ENCODE results near the gene IGFL1.
"Not testable (repeated sequence)": the region's sequence is repeated elsewhere in the genome, so short reads cannot be mapped to it uniquely, and the experiment has no call there.

IGFL1 gene

DNA sequence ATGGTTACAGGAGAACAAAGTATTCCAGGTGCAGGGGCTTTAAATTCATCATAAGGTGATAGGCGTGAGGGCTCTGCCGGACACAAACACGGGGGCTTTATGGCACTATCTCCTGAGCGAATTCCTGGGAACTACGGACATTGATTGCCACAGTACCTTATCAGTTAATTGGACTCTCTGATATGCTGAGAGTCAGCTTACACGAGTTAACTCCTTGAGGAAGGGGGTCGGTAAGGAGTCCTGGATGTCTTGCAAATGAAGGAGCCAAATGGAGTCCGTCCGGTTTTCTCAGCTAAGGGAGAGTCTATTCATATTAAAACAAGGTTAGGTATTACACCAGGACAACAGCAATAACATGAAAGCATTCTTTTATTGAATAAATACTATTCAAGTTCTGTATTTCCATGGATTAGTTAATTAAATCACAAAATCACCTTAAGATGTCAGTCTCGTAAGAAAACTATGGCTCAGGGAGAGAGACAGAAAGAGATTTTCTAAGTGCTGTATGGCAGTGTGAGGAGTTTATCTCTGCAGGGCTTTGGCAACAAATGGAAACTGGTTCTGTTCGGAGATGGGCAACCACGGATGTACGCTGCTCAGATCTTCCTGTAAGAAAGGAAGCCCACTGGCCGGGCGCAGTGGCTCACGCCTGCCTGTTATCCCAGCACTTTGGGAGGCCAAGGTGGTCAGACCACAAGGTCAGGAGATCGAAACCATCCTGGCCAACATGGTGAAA, 41.1 kb downstream of the IGFL1 start:
- no peak for DNase-seq (ENCODE audit: low spot score)

DNA sequence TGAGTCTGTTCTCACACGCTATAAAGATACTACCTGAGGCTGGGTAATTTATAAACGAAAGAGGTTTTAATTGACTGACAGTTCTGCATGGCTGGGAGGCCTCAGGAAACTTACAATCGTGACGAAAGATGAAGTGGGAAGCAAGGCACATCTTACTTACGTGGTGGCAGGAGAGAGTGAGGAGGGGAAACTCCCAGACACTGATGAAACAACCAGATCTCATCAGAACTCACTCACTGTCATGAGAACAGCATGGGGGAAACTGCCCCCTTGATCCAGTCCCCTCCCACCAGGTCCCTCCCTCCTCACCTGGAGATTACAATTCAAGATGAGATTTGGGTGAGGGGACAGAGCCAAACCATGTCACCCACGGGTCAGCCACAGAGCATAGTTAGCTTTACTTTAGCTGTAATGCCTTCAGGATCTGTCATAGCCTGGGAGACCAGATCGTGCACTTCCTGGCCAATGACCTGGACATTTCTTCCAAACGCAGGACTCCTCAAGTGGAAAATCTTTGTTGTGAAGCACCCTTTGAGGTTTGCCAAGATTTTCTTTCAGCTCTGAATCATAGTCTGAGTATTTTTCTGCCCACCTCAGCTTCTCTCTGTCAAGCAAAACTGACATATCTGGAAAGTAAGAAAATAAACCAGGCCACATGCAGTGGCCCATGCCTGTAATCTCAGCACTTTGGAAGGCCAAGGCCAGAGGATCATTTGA, 42.1 kb downstream of the IGFL1 start:
- no peak for DNase-seq (ENCODE audit: low spot score)

DNA sequence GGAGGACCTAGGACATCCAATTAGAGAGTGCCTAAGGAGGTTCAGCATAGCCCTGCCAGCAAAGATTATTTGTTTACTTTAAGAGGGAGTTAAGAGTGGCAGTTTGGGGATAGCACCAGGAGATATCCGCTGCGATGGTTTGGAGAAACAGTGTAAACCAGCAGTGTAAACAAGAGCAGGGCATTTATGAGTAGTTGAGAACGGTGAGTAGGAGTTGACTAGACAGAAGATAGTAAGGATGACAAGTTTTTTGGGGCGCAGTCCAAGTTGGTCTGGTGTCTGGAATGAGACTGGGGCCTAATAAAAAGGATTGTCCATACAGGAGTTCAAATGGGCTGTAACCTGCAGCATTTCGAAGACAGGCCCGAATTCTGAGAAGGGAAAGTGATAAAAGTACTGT, 44.4 kb downstream of the IGFL1 start:
- not testable (repeated sequence) for DNase-seq (ENCODE audit: low spot score)

DNA sequence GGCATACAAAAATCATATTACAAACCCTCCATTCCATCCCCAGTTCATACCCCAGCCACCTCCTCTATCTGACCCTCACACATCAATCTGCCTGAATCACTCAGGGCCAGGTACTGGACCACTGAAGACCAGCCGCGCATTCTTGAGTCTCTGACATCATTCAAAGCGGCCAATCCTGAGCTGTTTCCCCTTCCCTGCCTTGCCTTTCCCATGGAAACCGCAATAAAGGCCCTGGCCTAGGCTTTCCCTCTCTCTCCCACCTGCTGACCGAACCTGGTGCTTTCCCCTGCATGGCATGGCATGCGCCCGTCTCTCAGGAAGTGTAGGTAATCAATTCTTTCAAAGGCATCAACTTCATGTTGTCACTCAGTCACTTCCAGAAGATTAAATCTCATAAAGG, 49.6 kb downstream of the IGFL1 start:
- no peak for DNase-seq (ENCODE audit: low spot score)
